ENCODE measurements around the gene GPAM. TPM values are rescaled to one million over a fixed set of nuclear protein-coding genes. Genes with fewer than 3 reads are reported as not detected.
"Not testable (repeated sequence)": the region's sequence is repeated elsewhere in the genome, so short reads cannot be mapped to it uniquely, and the experiment has no call there.

The GPAM gene
- total and polyA plus RNA-seq, 10 of the 15 experiments (the other 5 are each of a cell fraction or from before 2014, with no cell fraction given), result 3.3 to 9.4 (median 7.4) TPM

DNA sequence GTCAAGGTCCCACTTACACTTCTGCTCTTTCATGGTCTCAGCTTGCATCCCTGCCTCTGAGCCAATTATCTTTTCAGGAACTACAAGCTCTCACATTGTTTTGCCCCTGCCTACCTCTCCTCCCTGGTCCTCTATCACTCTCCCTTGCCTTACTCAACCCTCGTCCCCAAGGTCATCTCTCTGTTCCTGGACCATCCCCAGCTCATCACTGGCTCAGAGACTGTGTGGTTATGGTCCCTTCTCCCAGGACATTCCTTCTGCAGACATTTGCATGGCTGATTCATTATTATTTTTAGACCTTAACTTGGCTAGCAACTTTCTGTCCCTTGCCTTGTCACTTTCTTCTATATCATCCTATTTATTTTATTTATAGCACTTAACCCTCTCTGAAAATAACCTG, 17.8 kb upstream of the GPAM start (continued):
- TF ChIP-seq, protein P1, sequence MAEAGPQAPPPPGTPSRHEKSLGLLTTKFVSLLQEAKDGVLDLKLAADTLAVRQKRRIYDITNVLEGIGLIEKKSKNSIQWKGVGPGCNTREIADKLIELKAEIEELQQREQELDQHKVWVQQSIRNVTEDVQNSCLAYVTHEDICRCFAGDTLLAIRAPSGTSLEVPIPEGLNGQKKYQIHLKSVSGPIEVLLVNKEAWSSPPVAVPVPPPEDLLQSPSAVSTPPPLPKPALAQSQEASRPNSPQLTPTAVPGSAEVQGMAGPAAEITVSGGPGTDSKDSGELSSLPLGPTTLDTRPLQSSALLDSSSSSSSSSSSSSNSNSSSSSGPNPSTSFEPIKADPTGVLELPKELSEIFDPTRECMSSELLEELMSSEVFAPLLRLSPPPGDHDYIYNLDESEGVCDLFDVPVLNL (IDR thresholded peaks at IDR 0.05; ENCODE audit: low read depth, low read length), result no peak
- TF ChIP-seq RUNX3 (IDR thresholded peaks at IDR 0.05; ENCODE audit: low read length) (no peak), EP300 (IDR thresholded peaks at IDR 0.05; ENCODE audit: borderline replicate concordance in 1 of 2, control insufficient read depth in 1 of 2, low read depth in 2 of 2, low read length in 2 of 2) (no peak), STAT1 (conservative IDR thresholded peaks at IDR 0.05) (no peak), FOS (IDR thresholded peaks at IDR 0.05; ENCODE audit: borderline replicate concordance, extremely low read depth, insufficient read length) (no peak), CBX5 (IDR thresholded peaks at IDR 0.05; ENCODE audit: low read depth) (no peak), POLR2A (IDR thresholded peaks at IDR 0.05; ENCODE audit: low read depth, low read length) (no peak), GABPA (IDR thresholded peaks at IDR 0.05; ENCODE audit: low read depth) (no peak)

DNA sequence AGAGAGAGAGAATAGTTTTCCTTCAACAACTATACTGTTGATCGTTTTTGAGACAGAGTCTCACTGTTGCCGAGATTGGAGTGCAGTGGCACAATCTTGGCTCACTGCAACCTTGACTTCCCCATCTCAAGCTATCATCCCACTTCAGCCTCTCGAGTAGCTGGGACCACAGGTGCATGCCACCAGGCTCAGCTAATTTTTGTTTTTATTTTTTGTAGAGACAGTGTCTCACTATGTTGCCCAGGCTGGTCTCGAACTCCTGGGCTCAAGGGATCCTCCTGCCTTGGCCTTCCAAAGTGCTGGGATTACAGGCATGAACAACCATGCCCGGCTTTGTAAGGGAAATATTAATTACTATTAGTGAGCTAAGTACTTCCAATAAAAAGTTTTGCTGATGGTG, 16.7 kb upstream of the GPAM start:
- H3K36me3 ChIP-seq (ENCODE audit: control insufficient read depth in 2 of 2, insufficient read depth in 2 of 2, low read length in 1 of 2); H3K4me1 ChIP-seq (ENCODE audit: control insufficient read depth, insufficient read depth, low read length); RAD21 ChIA-PET (ENCODE audit: unreplicated experiment); H2AFZ ChIP-seq (ENCODE audit: control insufficient read depth, low read depth, low read length); H3K4me2 ChIP-seq (ENCODE audit: control insufficient read depth, insufficient read depth); H3K27ac ChIP-seq (ENCODE audit: control insufficient read depth, insufficient read depth); DNase-seq (ENCODE audit: low read depth, low spot score); FAIRE-seq; H3K9me3 ChIP-seq (replicated peaks; ENCODE audit: control insufficient read depth, insufficient read depth, low read length); H3K4me3 ChIP-seq; BruUV-seq (replicated peaks); H4K20me1 ChIP-seq (ENCODE audit: control insufficient read depth, insufficient read depth); H3K79me2 ChIP-seq (ENCODE audit: control insufficient read depth, insufficient read depth, low read length); intact Hi-C loops (cut with micrococcal nuclease; ENCODE audit: unreplicated experiment); ATAC-seq; H3K9ac ChIP-seq (ENCODE audit: control insufficient read depth, insufficient read depth, low read length); POLR2A ChIA-PET; in situ Hi-C loops (cut with MboI); H3K27me3 ChIP-seq (replicated peaks in 1 of 2; ENCODE audit: control insufficient read depth in 2 of 2, insufficient read depth in 2 of 2, low read length in 1 of 2): not testable (repeated sequence)
- CTCF ChIA-PET, result interaction anchor here (1.0 to 1.9 kb wide), 3 partner anchors 8 to 272 kb away, joined by 3 to 6 read pairs (median 5); no protein-coding TSS in a partner anchor
- 48% methylated on average over 5 of the region's 5 CpGs for WGBS (ENCODE audit: insufficient coverage, insufficient replicate concordance, low lambda C conversion rate, missing lambda C conversion rate)
- SMC1A ChIA-PET (ENCODE audit: uncharacterized antibody, unreplicated experiment), result interaction anchor here (1.0 to 1.4 kb wide), 2 partner anchors 14 to 16 kb away, joined by 3 to 4 read pairs; no protein-coding TSS in a partner anchor

DNA sequence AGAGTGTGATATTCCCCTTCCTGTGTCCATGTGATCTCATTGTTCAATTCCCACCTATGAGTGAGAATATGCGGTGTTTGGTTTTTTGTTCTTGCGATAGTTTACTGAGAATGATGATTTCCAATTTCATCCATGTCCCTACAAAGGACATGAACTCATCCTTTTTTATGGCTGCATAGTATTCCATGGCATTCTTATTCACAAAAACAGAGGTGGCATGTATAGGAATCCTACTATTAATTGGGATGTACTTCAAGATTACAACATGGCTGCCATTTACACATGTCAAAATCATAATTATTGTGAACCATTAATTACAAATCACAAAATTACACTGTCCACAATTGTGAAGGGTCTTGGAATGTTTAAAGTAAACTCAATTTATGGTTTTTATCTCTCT, 14.1 kb upstream of the GPAM start:
- H3K4me1 ChIP-seq (ENCODE audit: control insufficient read depth, insufficient read depth, low read length); H3K79me2 ChIP-seq (ENCODE audit: control insufficient read depth, insufficient read depth, low read length); H3K27me3 ChIP-seq (replicated peaks in 1 of 2; ENCODE audit: control insufficient read depth in 2 of 2, insufficient read depth in 2 of 2, low read length in 1 of 2); BruUV-seq (replicated peaks); intact Hi-C loops (cut with micrococcal nuclease; ENCODE audit: unreplicated experiment); RAD21 ChIA-PET (ENCODE audit: unreplicated experiment); in situ Hi-C loops (cut with MboI); H4K20me1 ChIP-seq (ENCODE audit: control insufficient read depth, insufficient read depth); CTCF ChIA-PET; H3K4me3 ChIP-seq; H3K9ac ChIP-seq (ENCODE audit: control insufficient read depth, insufficient read depth, low read length); H3K27ac ChIP-seq (ENCODE audit: control insufficient read depth, insufficient read depth); H3K9me3 ChIP-seq (replicated peaks; ENCODE audit: control insufficient read depth, insufficient read depth, low read length); ATAC-seq; H2AFZ ChIP-seq (ENCODE audit: control insufficient read depth, low read depth, low read length); H3K4me2 ChIP-seq (ENCODE audit: control insufficient read depth, insufficient read depth); H3K36me3 ChIP-seq (ENCODE audit: control insufficient read depth in 2 of 2, insufficient read depth in 2 of 2, low read length in 1 of 2); DNase-seq (ENCODE audit: low read depth, low spot score); FAIRE-seq: not testable (repeated sequence)
- ChIA-PET SMC1A (ENCODE audit: uncharacterized antibody, unreplicated experiment) (interaction anchor here (1.0 to 1.2 kb wide), 2 partner anchors 12 to 14 kb away, joined by 3 read pairs; no protein-coding TSS in a partner anchor), POLR2A (interaction anchor here (2.0 kb wide), 1 partner anchor 13 kb away, joined by 5 read pairs; no protein-coding TSS in a partner anchor)
- whole genome bisulfite sequencing (ENCODE audit: insufficient coverage, insufficient replicate concordance, low lambda C conversion rate, missing lambda C conversion rate), result no CpG with 5 or more reads among the region's 2 CpGs
